ENCODE data around the gene RMI2.

Gene RMI2

DNA sequence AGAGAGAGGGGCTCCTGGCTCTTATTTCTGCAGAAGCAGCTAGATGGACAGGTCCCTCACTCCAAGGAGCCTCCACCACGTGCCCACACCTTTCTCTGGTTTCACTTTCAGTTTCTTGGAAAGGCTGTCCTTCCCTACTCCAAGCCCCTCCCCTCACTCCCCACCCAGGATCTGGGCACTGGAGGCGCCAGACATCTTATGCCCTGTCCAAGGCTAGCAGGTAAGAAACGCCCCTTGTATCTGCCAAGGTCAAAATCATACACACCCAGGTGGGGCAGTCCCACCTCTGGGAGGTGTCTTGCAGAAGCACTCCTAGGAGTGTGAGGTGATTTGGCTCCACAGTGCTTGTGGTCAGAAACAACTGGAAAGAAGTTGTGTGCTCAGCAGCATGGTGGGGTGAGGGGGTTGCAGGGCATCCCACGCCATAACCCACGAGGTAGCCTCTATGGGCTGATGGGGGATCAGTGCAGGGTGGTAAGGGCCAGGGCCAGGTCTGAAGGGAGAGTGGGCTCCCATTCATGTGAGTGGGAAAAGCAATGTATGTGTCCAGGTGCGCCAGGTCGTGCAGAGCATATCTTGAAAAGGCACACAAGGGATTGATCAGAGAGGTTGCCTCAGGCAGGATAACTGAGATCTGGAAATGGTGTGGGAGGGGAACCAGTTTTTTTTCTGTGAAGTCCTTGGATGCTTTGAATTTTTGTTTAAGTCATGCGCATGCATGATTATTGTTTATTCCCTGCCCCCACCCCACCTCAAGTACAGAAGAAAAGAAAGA is 32.4 kb upstream of the RMI2 start:
- H3K36me3 ChIP-seq (ENCODE audit: low read length), result no peaks in the 10 kb centered on the region
- peaks cover 12% of the 10 kb centered on the region for H3F3A ChIP-seq (ENCODE audit: insufficient read depth)
- no peak overlapping the region for H3K4me3 ChIP-seq (ENCODE audit: insufficient read depth, low read length, poor library complexity, severe bottlenecking)
- no peak overlapping the region for H3K4me2 ChIP-seq (ENCODE audit: low read depth, low read length, poor library complexity, severe bottlenecking)
- no peak overlapping the region for H3K9ac ChIP-seq (ENCODE audit: low read length)
- H4K20me1 ChIP-seq (ENCODE audit: low read depth, low read length), result no peaks in the 10 kb centered on the region
- TF ChIP-seq, protein P1, sequence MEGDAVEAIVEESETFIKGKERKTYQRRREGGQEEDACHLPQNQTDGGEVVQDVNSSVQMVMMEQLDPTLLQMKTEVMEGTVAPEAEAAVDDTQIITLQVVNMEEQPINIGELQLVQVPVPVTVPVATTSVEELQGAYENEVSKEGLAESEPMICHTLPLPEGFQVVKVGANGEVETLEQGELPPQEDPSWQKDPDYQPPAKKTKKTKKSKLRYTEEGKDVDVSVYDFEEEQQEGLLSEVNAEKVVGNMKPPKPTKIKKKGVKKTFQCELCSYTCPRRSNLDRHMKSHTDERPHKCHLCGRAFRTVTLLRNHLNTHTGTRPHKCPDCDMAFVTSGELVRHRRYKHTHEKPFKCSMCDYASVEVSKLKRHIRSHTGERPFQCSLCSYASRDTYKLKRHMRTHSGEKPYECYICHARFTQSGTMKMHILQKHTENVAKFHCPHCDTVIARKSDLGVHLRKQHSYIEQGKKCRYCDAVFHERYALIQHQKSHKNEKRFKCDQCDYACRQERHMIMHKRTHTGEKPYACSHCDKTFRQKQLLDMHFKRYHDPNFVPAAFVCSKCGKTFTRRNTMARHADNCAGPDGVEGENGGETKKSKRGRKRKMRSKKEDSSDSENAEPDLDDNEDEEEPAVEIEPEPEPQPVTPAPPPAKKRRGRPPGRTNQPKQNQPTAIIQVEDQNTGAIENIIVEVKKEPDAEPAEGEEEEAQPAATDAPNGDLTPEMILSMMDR (IDR thresholded peaks at IDR 0.05; ENCODE audit: insufficient read depth, low read length, poor library complexity, severe bottlenecking), result no peak
- no peak for TF ChIP-seq EZH2phosphoT487 (conservative IDR thresholded peaks at IDR 0.05; ENCODE audit: low read length)
- no peak overlapping the region for H2AFZ ChIP-seq (ENCODE audit: low read depth, low read length, severe bottlenecking)
- 0 out of 2 replicates have a peak, but pooled peaks cover 4% of the 10 kb centered on the region for H3K9me3 ChIP-seq (ENCODE audit: insufficient read depth, low read length)
- H3K79me2 ChIP-seq (ENCODE audit: insufficient read depth, low read length), result no peaks in the 10 kb centered on the region
- H3K9me2 ChIP-seq (replicated peaks; ENCODE audit: insufficient read depth, low read length), result no peaks in the 10 kb centered on the region
- no peaks in the 10 kb centered on the region for H3K27me3 ChIP-seq (ENCODE audit: low read length)
- H3K27ac ChIP-seq (ENCODE audit: low read depth, low read length), result no peak overlapping the region

DNA sequence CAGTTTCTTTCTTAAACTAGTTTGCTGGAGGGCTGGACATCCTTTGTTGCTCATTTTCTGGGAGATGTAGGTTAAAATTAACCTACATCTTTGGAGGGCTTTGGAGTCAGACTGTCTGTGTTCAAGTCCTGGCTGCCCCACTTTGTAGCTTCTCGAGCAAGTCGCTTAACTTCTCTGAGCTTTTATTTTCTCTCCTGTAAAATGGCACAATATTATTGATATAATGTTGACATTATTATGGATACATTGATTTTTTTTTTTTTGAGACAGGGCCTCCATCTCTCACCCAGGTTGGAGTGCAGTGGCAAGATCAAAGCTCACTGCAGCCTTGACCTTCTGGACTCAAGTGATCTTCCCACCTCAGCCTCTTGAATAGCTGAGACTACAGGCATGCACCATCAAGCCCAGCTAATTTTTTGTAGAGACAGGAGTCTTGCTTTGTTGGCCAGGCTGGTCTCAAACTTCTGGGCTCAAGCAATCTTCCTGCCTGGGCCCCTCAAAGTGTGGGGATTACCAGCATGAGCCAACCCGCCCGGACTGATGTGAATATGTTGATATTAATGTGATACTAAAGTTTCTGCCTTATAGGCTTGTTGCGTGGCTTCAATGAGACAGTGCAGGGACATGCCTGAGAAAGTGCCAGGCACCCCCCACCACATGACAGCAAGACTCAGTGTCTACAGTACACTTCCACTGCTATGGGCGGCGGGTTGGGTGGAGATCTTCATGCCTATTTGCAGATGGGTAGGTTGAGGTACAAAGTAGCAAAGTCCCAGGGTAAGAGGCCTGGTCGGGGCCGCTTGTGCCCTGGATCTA is 31.6 kb upstream of the RMI2 start:
- H3K4me3 ChIP-seq (ENCODE audit: insufficient read depth, low read length, poor library complexity, severe bottlenecking), result no peak overlapping the region
- H2AFZ ChIP-seq (ENCODE audit: low read depth, low read length, severe bottlenecking), result no peak overlapping the region
- TF ChIP-seq, protein P1 (IDR thresholded peaks at IDR 0.05; ENCODE audit: insufficient read depth, low read length, poor library complexity, severe bottlenecking), result no peak
- no peak for TF ChIP-seq EZH2phosphoT487 (conservative IDR thresholded peaks at IDR 0.05; ENCODE audit: low read length)
- H3K27ac ChIP-seq (ENCODE audit: low read depth, low read length), result no peak overlapping the region
- no peak overlapping the region for H3K9ac ChIP-seq (ENCODE audit: low read length)
- H3F3A ChIP-seq (ENCODE audit: insufficient read depth), result peaks cover 12% of the 10 kb centered on the region
- no peaks in the 10 kb centered on the region for H3K79me2 ChIP-seq (ENCODE audit: insufficient read depth, low read length)
- no peak overlapping the region for H3K4me2 ChIP-seq (ENCODE audit: low read depth, low read length, poor library complexity, severe bottlenecking)
- H4K20me1 ChIP-seq (ENCODE audit: low read depth, low read length), result no peaks in the 10 kb centered on the region
- H3K9me3 ChIP-seq (ENCODE audit: insufficient read depth, low read length), result no peaks in the 10 kb centered on the region
- H3K9me2 ChIP-seq (replicated peaks; ENCODE audit: insufficient read depth, low read length), result no peaks in the 10 kb centered on the region
- no peaks in the 10 kb centered on the region for H3K36me3 ChIP-seq (ENCODE audit: low read length)
- H3K27me3 ChIP-seq (ENCODE audit: low read length), result no peaks in the 10 kb centered on the region

DNA sequence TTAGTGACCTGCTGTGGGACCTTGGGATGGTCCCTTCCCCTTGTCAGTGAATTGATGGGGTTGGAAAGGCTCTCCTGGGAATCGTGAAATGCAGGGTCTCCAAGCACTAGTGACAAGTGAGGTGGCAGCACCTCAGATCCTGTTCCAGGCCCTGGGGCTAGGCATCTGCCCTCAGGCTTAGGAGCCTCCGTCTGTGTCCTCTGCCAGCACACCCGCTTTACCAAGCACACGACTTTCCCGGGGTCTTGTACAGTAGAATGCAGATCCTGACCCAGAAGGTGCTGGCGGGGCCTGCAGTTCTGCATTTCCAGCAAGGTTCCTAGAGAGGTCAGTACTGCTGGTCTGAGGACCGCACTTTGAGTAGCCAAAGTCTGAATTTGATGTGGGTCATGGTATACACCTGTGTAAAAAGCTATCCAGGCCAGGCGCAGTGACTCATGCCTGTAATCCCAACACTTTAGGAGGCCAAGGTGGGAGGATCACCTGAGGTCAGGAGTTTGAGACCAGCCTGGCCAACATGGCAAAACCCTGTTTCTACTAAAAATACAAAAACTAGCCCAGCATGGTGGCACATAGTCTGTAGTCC is 30.9 kb upstream of the RMI2 start:
- H4K20me1 ChIP-seq (ENCODE audit: low read depth, low read length), result no peaks in the 10 kb centered on the region
- H3K4me2 ChIP-seq (ENCODE audit: low read depth, low read length, poor library complexity, severe bottlenecking), result no peak overlapping the region

More for the DNA sequence above, 30.9 kb upstream of the RMI2 start:
- Histone ChIP-seq H3K9ac (ENCODE audit: low read length) (no peak overlapping the region), H3K9me3 (ENCODE audit: insufficient read depth, low read length) (no peaks in the 10 kb centered on the region), H3K36me3 (ENCODE audit: low read length) (no peaks in the 10 kb centered on the region), H2AFZ (ENCODE audit: low read depth, low read length, severe bottlenecking) (no peak overlapping the region), H3F3A (ENCODE audit: insufficient read depth) (peaks cover 12% of the 10 kb centered on the region), H3K27ac (ENCODE audit: low read depth, low read length) (no peak overlapping the region), H3K27me3 (ENCODE audit: low read length) (no peaks in the 10 kb centered on the region), H3K4me3 (ENCODE audit: insufficient read depth, low read length, poor library complexity, severe bottlenecking) (no peak overlapping the region), H3K9me2 (replicated peaks; ENCODE audit: insufficient read depth, low read length) (no peaks in the 10 kb centered on the region), H3K79me2 (ENCODE audit: insufficient read depth, low read length) (no peaks in the 10 kb centered on the region)
- TF ChIP-seq, protein P1 (IDR thresholded peaks at IDR 0.05; ENCODE audit: insufficient read depth, low read length, poor library complexity, severe bottlenecking), result no peak
- no peak for TF ChIP-seq EZH2phosphoT487 (conservative IDR thresholded peaks at IDR 0.05; ENCODE audit: low read length)

All from SU-DHL-6 (cell line).